Tibial nerve (tissue), 4 donors: ENCODE measurements around the gene THUMPD3. TPM values are rescaled to one million over a fixed set of nuclear protein-coding genes. Genes with fewer than 3 reads are reported as not detected.
A peak's percentile ranks its signal among the peaks of the same experiment; 100 is the strongest.

ENCODE experiments used
- DNase-seq, 2 donors: peaks; one replicate each; pipeline ENCODE4 v3.0.0-alpha.2; 2019; ENCODE audit warnings: low spot score in 2 of 2
- H3K27ac ChIP-seq, 4 donors: fragments of 200-600 bp; sonication (generic) in 3 of 4; one replicate each; pipeline ENCODE4 v1.5.1; 2017 to 2019; ENCODE audit warnings: mild to moderate bottlenecking in 1 of 4
- H3K27me3 ChIP-seq, 2 donors: fragments of 200-600 bp; sonication (generic) in 1 of 2; one replicate each; pipeline versions ENCODE4 v1.5.1 to v1.6.0; 2017 to 2019
- H3K36me3 ChIP-seq, 3 donors: fragments of 200-600 bp; sonication (generic); one replicate each; pipeline ENCODE4 v1.5.1; 2018 to 2019
- H3K4me1 ChIP-seq, 4 donors: fragments of 200-600 bp; sonication (generic) in 3 of 4; one replicate each; pipeline ENCODE4 v1.5.1; 2017 to 2019
- H3K4me3 ChIP-seq, 4 donors: fragments of 200-600 bp; sonication (generic) in 3 of 4; one replicate each; pipeline ENCODE4 v1.5.1; 2017 to 2019; ENCODE audit warnings: mild to moderate bottlenecking in 1 of 4, moderate library complexity in 1 of 4
- H3K9me3 ChIP-seq, 4 donors: fragments of 200-600 bp; sonication (generic) in 3 of 4; one replicate each; pipeline ENCODE4 v1.5.1; 2017 to 2019
- EP300 ChIP-seq, 2 donors: sonication (generic); formaldehyde crosslinking; IDR thresholded peaks; one replicate each; pipeline ENCODE4 v1.6.1; 2017; ENCODE audit warnings: antibody characterized with exemption in 2 of 2, mild to moderate bottlenecking in 1 of 2
- POLR2A ChIP-seq, 2 donors: fragments of 450-650 bp; IDR thresholded peaks; one replicate each; pipeline ENCODE4 v1.6.1; 2017; ENCODE audit warnings: antibody characterized with exemption in 2 of 2, mild to moderate bottlenecking in 2 of 2, moderate library complexity in 2 of 2
- WGBS, 2 donors: methylation state at CpG; one replicate each; pipeline ENCODE4 v1.1.5; 2018; 5-methylcytosine and 5-hydroxymethylcytosine counted together
- total RNA-seq, 4 donors: library from RNA; depleted of rRNA; stranded (reverse); fragments of >200 nt; gene quantifications; one replicate each; pipeline ENCODE4 v1.1.0, GENCODE V29; 2016
- TF ChIP-seq, protein P1 (sequence below), 5 experiments: fragments of 200-600 bp in 3 of 5; fragments of 450-650 bp in 2 of 5; sonication (generic) in 3 of 5; IDR thresholded peaks; one replicate each; pipeline ENCODE4 v1.5.1; 2016 to 2019; ENCODE audit warnings: antibody characterized with exemption in 5 of 5, mild to moderate bottlenecking in 3 of 5, moderate library complexity in 2 of 5

THUMPD3 gene
- total RNA-seq, 4 donors from 2014 or later: 21.6 to 42.6 (median 30.5) TPM

DNA sequence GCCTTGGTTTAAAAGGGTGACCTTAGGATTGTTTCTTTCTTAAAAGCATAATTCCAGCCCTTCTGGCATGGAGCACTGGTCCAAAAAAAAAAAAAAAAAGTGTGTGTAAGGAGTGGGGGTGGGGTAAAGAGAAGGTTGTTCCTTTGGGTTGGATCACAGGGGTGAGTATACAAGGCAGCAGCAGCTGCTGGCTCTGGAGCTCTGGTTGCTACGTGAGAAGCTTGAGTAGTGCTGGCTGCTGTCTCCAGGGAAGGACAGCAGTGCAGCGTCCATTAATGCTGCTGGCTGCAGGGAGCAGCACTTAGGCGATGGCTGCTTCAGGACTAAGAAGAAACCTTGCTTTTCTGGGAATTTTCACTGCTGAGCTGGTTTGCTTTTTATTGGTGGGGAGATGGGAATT is 36.9 kb downstream of the THUMPD3 start:
- DNase-seq: peak; percentile 42 to 53
- H3K4me3 ChIP-seq: peak overlapping the region; percentile 91 to 97 (median 94)
- H3K27ac ChIP-seq: peak overlapping the region; percentile 97 to 100 (median 99)
- WGBS, 2 donors: 0% methylated on average over 3 of the region's 3 CpGs
- no peaks in the 10 kb centered on the region for H3K36me3 ChIP-seq
- no peaks in the 10 kb centered on the region for H3K9me3 ChIP-seq
- TF ChIP-seq, protein P1, sequence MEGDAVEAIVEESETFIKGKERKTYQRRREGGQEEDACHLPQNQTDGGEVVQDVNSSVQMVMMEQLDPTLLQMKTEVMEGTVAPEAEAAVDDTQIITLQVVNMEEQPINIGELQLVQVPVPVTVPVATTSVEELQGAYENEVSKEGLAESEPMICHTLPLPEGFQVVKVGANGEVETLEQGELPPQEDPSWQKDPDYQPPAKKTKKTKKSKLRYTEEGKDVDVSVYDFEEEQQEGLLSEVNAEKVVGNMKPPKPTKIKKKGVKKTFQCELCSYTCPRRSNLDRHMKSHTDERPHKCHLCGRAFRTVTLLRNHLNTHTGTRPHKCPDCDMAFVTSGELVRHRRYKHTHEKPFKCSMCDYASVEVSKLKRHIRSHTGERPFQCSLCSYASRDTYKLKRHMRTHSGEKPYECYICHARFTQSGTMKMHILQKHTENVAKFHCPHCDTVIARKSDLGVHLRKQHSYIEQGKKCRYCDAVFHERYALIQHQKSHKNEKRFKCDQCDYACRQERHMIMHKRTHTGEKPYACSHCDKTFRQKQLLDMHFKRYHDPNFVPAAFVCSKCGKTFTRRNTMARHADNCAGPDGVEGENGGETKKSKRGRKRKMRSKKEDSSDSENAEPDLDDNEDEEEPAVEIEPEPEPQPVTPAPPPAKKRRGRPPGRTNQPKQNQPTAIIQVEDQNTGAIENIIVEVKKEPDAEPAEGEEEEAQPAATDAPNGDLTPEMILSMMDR (IDR thresholded peaks at IDR 0.05): no peak
- TF ChIP-seq EP300 (IDR thresholded peaks at IDR 0.05): peak in 1 of 2 donors; percentile 68
- peaks cover 4 to 72% (median 61%) of the 10 kb centered on the region in 4 donors for H3K4me1 ChIP-seq
- no peaks in the 10 kb centered on the region for H3K27me3 ChIP-seq

DNA sequence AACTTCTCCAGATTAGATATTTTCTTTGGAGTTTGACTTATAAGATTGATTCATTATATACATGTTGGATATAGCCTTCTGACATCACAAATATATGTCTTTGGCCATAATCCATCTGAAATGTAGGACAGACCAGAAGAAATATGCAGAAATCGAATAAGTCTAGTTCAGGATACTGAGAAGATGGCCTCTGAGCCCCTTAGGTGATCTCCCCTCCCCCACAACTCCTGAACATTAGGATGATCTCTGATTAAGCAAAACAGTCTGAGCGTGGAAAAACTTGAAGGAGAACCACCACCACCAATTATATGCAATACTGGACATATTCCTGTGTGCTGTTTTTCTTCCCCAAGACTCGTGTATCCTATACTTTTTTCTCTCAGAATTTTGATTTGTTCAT is 37.8 kb downstream of the THUMPD3 start:
- Histone ChIP-seq H3K4me3 (peak overlapping the region in 1 of 4 donors; percentile 9), H3K9me3 (no peaks in the 10 kb centered on the region), H3K27ac (peak overlapping the region in 2 of 4 donors; percentile 99 to 100), H3K36me3 (no peaks in the 10 kb centered on the region), H3K27me3 (no peaks in the 10 kb centered on the region), H3K4me1 (peaks cover 4 to 72% (median 60%) of the 10 kb centered on the region in 4 donors)
- TF ChIP-seq POLR2A (IDR thresholded peaks at IDR 0.05) (no peak), EP300 (IDR thresholded peaks at IDR 0.05) (no peak)
- TF ChIP-seq, protein P1 (IDR thresholded peaks at IDR 0.05): no peak
- 17 to 21% methylated on average over 3 of the region's 3 CpGs for WGBS, 2 donors
- no peak for DNase-seq

DNA sequence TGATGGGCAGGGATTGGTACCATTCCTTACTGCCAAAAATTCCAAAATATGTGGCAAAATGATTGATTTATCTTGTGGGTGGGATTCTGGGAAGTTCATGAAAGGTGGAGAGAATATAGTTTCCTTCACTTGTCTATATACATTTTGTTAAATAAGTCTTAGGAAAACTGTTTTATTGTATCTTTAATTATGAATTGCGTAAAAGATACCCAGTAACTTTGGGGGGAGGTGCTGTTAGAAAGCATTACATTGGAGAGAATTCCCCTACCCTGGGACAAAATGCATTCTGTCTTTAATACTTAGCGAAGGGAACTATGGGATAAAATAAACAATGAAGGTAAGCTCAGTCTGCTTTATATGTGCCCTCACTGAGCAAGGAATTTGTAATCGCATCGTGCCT is 39.1 kb downstream of the THUMPD3 start:
- no peak for DNase-seq
- TF ChIP-seq POLR2A (IDR thresholded peaks at IDR 0.05) (no peak), EP300 (IDR thresholded peaks at IDR 0.05) (no peak)
- TF ChIP-seq, protein P1 (IDR thresholded peaks at IDR 0.05): no peak
- WGBS, 2 donors: 28 to 36% methylated on average over 4 of the region's 4 CpGs
- H3K27ac ChIP-seq: peak overlapping the region in 3 of 4 donors; percentile 44 to 100 (median 99)
- H3K4me1 ChIP-seq: peaks cover 4 to 81% (median 63%) of the 10 kb centered on the region in 4 donors
- no peaks in the 10 kb centered on the region for H3K27me3 ChIP-seq
- no peaks in the 10 kb centered on the region for H3K9me3 ChIP-seq
- H3K36me3 ChIP-seq: no peaks in the 10 kb centered on the region
- no peak overlapping the region for H3K4me3 ChIP-seq

DNA sequence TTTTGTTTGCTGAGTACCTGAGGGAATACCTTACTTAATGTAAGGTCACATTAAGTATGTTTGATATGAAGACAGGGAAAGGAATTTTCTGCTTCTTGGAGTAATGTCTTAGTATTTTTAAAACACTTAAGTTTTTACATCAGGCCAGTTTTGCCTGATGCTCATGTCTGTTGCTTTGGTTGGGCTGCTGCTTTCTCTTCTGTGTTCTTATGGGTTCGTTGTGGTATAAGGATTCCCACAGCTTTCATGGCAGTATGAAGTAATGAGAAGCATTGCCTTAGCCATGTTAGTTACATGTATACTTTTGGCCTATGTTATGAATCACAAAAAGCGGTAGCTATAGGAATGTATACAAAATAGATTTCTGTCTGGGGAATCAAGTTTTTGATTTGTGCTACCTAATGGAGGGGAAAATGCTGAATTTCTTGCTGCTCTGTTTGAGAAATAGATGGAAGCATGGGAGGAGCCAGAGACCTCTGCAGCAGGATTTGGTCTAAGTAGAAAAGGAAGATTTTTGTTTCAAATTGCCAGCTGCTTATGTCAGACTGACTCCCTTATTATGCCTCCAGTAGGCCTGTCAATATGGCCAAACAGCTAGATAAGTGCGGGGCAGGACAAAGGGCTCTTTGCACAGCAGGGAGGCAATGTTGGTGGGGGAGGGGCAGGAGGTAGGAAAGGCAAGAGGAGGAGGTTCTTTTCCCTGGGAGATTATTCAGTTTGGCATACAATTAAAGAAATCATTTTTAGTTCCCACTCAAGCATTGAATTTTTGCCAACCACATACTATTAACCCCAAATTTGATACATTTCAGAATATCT is 39.8 kb downstream of the THUMPD3 start:
- peak overlapping the region in 3 of 4 donors; percentile 44 to 100 (median 99) for H3K27ac ChIP-seq
- H3K9me3 ChIP-seq: no peaks in the 10 kb centered on the region
- peaks cover 4 to 87% (median 63%) of the 10 kb centered on the region in 4 donors for H3K4me1 ChIP-seq
- no peak for DNase-seq
- H3K4me3 ChIP-seq: peak overlapping the region in 1 of 4 donors; percentile 2
- H3K27me3 ChIP-seq: no peaks in the 10 kb centered on the region
- 8 to 17% methylated on average over 3 of the region's 3 CpGs for WGBS, 2 donors
- no peaks in the 10 kb centered on the region for H3K36me3 ChIP-seq
- no peak for TF ChIP-seq POLR2A (IDR thresholded peaks at IDR 0.05)
- TF ChIP-seq EP300 (IDR thresholded peaks at IDR 0.05): peak in 1 of 2 donors; percentile 22

DNA sequence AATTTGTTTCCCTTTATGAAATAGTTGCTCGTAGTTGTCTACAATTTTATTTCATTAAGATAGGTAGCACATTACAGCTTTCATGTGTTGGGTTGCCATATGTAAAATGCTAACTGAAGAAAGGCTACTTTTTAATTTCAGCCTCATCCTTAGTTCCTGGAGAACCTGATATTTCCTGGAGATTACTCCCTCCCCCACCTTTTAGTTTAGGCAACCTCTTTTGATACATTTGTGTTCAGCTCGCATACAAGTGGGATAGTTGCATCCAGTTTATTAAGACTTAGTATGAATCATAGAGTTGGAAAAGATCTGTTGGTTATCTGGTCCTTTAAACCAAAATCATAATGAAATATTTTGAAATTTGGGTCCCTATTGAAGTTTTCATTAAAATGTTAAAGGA is 40.6 kb downstream of the THUMPD3 start:
- H3K9me3 ChIP-seq: no peaks in the 10 kb centered on the region
- H3K4me1 ChIP-seq: peaks cover 4 to 94% (median 63%) of the 10 kb centered on the region in 4 donors
- TF ChIP-seq POLR2A (IDR thresholded peaks at IDR 0.05) (no peak), EP300 (IDR thresholded peaks at IDR 0.05) (no peak)
- TF ChIP-seq, protein P1 (IDR thresholded peaks at IDR 0.05): no peak
- whole genome bisulfite sequencing, 2 donors: 27 to 35% methylated on average over 2 of the region's 2 CpGs
- DNase-seq: no peak
- H3K27me3 ChIP-seq: no peaks in the 10 kb centered on the region
- H3K27ac ChIP-seq: peak overlapping the region in 3 of 4 donors; percentile 44 to 100 (median 99)
- no peak overlapping the region for H3K4me3 ChIP-seq
- no peaks in the 10 kb centered on the region for H3K36me3 ChIP-seq
